Renal cortex interstitium (tissue), 11 donors: ENCODE measurements around the gene PNLIPRP2. TPM values are rescaled to one million over a fixed set of nuclear protein-coding genes. Genes with fewer than 3 reads are reported as not detected.

Experiments used
- DNase-seq, 11 donors: peaks; one replicate each; pipeline ENCODE4 v3.0.0-alpha.2; 2013; ENCODE audit warnings: low read depth in 9 of 11, low spot score in 4 of 11; ENCODE audit errors: extremely low read depth in 1 of 11
- polyA plus RNA-seq, 3 donors: library from polyadenylated mRNA; unstranded; fragments of 120-200 nt; gene quantifications; one replicate each; pipeline ENCODE4 v1.2.1, GENCODE V29; 2013; ENCODE audit not compliant: insufficient read length in 3 of 3

Gene PNLIPRP2
- polyA plus RNA-seq, 3 donors, result 0.10 TPM; not detected in 2

- no peak for DNase-seq
Observed at GRCh38 chr10:116671274-116671926, 50.6 kb downstream of the PNLIPRP2 start.

GRCh38 chr10:116672891-116673290 is 52.1 kb downstream of the PNLIPRP2 start:
- DNase-seq, result no peak

GRCh38 chr10:116673866-116674265 is 53.1 kb downstream of the PNLIPRP2 start:
- no peak for DNase-seq

DNA sequence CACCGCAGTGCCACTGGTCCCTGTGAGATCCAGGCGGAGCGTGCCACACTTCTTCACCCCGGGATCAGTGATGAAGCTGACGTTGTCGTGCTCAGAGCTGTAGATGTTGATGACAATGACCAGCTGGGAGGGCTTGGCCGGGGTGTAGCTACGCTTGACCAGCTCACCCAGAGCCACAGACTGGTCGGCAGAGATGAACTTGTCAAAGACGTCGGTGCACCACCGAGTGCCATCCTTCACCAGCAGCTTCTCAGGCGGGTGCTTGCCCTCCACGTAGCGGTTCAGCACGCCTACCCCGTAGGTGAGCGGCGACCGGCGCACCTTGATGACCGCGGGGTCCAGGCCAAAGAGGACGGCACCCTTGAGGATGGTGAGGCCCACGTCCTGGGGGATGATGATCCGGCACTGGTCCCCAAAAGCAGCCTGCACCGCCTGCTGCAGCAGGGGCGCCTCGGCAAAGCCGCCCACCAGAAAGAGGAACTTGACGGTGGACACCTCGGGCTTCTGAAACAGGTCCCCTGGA is 54.2 kb downstream of the PNLIPRP2 start:
- DNase-seq, result no peak

GRCh38 chr10:116676118-116676517 is 55.4 kb downstream of the PNLIPRP2 start:
- DNase-seq, result no peak

- DNase-seq, result no peak
Observed at GRCh38 chr10:116676633-116677032, 55.9 kb downstream of the PNLIPRP2 start.

DNA sequence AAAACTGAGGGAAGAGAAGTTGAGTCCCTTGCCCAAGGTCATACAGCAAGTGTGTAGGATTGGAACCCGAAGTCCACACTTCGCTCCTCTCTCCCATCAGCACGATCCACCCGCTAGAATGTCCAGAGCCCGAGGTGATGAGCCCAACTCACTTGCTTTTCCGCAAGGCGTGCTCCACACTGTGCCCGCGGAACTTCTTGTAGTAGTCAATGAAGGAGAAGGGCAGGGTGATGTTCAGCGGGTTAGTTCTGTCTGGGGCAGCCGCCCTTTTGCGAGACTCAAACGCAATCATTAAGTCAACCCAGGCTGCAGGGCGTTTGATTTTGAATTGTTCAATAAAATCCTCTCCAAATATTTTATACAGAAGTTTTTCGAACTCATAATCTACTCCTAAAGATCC is 58.6 kb downstream of the PNLIPRP2 start:
- DNase-seq, result no peak

DNA sequence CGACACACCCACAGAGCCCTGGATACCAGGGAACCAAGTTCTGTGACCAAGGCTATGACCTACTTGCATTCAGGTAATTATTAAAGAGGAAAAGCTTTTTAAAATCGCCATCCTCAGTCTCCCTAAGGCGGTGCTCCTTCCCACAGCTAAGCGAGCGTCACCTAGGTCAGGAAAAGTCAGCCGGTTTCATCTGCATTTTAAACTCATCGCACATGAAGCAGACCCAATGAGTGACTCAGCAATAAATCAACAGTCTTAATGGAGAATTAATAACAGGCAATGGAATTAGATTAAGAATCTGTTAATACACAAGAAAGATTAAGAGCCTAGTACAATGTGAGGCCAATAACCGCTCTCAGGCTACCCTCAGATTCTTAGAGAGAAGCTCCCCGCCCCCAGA is 62.4 kb downstream of the PNLIPRP2 start:
- DNase-seq, result no peak

- DNase-seq, result no peak
Observed at GRCh38 chr10:116683821-116684220, 63.1 kb downstream of the PNLIPRP2 start.

GRCh38 chr10:116684781-116685180 is 64.0 kb downstream of the PNLIPRP2 start:
- no peak for DNase-seq

DNA sequence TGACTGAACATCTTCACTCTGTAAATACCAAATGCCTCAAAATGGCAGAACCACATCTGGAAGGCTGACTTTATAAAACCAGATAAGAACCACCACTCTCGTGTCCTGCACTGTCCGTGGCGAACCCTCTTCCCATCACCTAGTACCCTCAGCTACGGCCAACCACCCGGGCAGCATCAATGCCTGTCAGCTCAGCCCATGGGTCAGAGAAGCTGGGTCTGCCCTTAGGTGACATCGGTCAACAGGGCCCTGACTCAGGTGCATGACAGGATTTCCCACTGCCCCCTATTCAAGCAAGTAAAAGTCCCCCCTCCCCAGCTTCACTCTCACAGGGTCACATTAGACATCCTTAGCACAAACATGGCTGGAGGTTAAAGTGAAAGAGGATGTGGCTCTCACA is 65.1 kb downstream of the PNLIPRP2 start:
- DNase-seq, result no peak

- no peak for DNase-seq
Observed at GRCh38 chr10:116686632-116687031, 65.9 kb downstream of the PNLIPRP2 start.

DNA sequence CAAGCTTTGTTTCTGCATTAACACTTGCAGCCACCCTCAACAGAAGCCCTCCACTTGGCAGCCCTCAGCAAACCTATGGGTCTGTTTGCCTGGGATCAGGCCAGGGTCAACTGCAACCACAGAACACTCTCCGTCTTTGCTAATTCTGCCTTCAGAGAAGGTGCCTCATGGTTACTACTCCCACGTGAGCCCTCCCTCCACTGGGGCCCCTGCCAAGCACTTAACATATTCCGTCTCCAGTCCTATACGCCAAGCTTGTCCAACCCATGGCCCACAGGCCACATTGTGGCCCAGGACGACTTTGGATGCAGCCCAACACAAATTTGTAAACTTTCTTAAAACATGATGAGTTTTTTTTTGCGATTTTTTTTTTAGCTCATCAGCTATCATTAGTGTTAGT is 66.9 kb downstream of the PNLIPRP2 start:
- DNase-seq, result no peak

GRCh38 chr10:116688241-116688711 is 67.5 kb downstream of the PNLIPRP2 start:
- DNase-seq, result no peak

DNA sequence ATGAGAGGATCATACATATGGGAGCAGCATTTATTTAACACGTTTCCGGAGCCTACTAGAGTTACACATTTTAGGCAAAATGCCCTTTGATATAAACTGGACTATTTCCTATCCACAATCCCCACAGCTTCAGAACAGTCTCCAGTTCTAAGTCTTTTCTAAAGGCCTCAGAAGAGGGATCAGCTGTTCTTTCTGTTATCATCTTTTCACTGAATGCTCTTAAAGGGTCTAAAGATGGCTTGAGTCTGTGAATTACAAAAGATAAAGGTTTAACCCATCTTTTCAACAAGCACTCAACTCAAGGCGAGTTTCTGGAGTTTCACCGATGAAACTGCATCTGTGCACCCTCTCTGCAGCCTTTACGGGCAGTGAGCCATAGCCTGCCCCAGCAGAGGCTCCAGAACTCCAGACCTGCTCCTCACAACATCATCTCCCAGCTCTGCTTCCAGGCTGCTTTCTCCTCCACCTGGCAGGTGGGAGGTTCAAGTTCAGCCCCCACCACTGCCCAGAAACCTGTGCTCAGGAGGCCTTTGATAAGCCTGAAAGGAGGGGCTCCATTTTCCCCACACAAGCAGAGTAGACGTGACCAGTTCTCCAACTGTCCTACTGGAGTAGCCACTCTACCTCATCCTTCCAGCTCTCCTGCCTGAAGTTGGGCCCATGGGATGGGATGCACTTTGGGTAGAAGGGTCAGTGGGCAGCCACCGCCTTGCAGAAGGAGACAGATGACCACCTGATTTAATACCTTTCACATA is 68.2 kb downstream of the PNLIPRP2 start:
- no peak for DNase-seq

DNA sequence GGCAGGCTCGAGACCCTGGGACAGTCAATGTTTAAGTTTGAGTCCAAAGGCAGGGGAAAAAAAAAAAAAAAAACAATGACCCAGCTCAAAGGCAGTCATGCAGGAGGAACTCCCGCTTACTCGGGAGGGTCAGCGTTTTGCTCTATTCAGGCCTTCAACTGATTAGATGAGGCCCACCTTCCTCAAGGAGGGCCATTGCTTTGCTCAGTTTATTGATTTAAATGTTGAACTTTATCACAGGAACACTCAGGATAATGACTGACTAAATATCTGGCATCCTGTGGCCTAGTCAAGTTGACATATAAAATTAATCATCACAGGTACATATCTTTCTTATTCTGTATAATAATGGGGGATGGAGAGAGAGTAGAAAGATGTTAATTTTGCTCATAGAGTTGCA is 69.0 kb downstream of the PNLIPRP2 start:
- DNase-seq, result no peak

GRCh38 chr10:116690356-116691322 is 69.9 kb downstream of the PNLIPRP2 start:
- peak in 1 of 11 donors; percentile 30 for DNase-seq

DNA sequence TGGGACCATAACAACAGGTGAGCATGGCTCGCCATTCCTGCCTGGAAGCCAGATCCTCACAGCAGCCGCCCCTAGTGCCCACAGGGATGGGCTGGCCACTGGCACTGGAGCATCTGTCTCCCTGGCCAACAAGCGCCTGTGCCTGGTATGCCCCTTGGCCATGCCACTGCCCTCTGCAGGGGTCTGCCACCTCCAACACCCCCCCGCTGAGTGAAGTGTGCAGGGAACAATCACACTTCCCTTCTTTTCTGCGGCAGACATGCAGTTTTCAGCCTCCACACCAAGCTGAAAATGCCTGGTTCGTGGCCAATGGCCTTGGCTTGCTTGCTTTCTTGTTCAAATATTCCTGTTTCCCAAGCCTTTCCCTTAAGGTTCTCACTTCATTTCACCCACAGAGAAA is 70.9 kb downstream of the PNLIPRP2 start:
- no peak for DNase-seq

- no peak for DNase-seq
Observed at GRCh38 chr10:116692225-116692624, 71.5 kb downstream of the PNLIPRP2 start.
